PC-3 (cell line): Measurements from ENCODE around the gene KIRREL1.

Source experiments
- CTCF ChIP-seq: fragments of 300-600 bp; sonication (generic); conservative IDR thresholded peaks from 2 replicates; pipeline ENCODE4 v1.5.1; 2017; ENCODE audit warnings: antibody characterized with exemption, low read depth, mild to moderate bottlenecking, low read length
- EZH2 ChIP-seq: fragments of 300-600 bp; sonication (generic); IDR thresholded peaks from one replicate; pipeline ENCODE4 v1.6.1; 2017; ENCODE audit warnings: antibody characterized with exemption, mild to moderate bottlenecking, low read length; ENCODE audit not compliant: unreplicated experiment

- TF ChIP-seq CTCF: no peak
- TF ChIP-seq EZH2: no peak
These were observed 66.5 kb downstream of the KIRREL1 start for GRCh38 chr1:158059984-158060383.
